Urinary bladder (tissue), 4 donors: ENCODE results near the gene NADSYN1. TPM values are rescaled to one million over a fixed set of nuclear protein-coding genes. Genes with fewer than 3 reads are reported as not detected.
"Not testable (repeated sequence)": the region's sequence is repeated elsewhere in the genome, so short reads cannot be mapped to it uniquely, and the experiment has no call there.

Experiments
- DNase-seq: peaks from one replicate; pipeline ENCODE4 v3.0.0-alpha.2; 2015; ENCODE audit errors: extremely low spot score
- H3K27ac ChIP-seq: one replicate; pipeline ENCODE4 v1.5.1; 2013; ENCODE audit warnings: low read depth, mild to moderate bottlenecking, moderate library complexity
- H3K36me3 ChIP-seq: one replicate; pipeline ENCODE4 v1.6.1; 2013; ENCODE audit warnings: mild to moderate bottlenecking, moderate library complexity; ENCODE audit not compliant: insufficient read depth
- H3K4me1 ChIP-seq: one replicate; pipeline ENCODE4 v1.6.1; 2013; ENCODE audit warnings: mild to moderate bottlenecking, moderate library complexity; ENCODE audit not compliant: insufficient read depth
- H3K4me3 ChIP-seq: one replicate; pipeline ENCODE4 v1.5.1; 2013; ENCODE audit warnings: low read depth, low read length
- WGBS: extraction: QIAGEN DNeasy Blood & Tissue Kit; methylation state at CpG from one replicate; pipeline ENCODE4 v1.1.7; 2013; 5-methylcytosine and 5-hydroxymethylcytosine counted together
- polyA plus RNA-seq: library from polyadenylated mRNA; stranded (reverse); fragments of 200-250 nt; gene quantifications from one replicate; pipeline ENCODE4 v1.2.3, GENCODE V29; 2013
- total RNA-seq: library from RNA; depleted of rRNA; stranded (reverse); fragments of >200 nt; gene quantifications from one replicate; pipeline ENCODE4 v1.2.3, GENCODE V29; 2014
- donor health status: healthy with polysubstance abuse.
- donor health status: healthy.

Gene NADSYN1
- total and polyA plus RNA-seq, 2 donors, result 47.8 to 59.3 TPM

GRCh38 chr11:71532036-71532610 is 79.1 kb downstream of the NADSYN1 start:
- no peak overlapping the region for H3K4me3 ChIP-seq
- H3K27ac ChIP-seq, result no peak overlapping the region
- H3K36me3 ChIP-seq, result no peaks in the 10 kb centered on the region
- DNase-seq, result no peak
- 79% methylated on average over 10 of the region's 10 CpGs for WGBS
- no peaks in the 10 kb centered on the region for H3K4me1 ChIP-seq

- H3K27ac ChIP-seq, DNase-seq, H3K4me3 ChIP-seq, H3K4me1 ChIP-seq, H3K36me3 ChIP-seq: not testable (repeated sequence)
- WGBS, result 60% methylated on average over 17 of the region's 17 CpGs
These were observed 82.0 kb downstream of the NADSYN1 start for GRCh38 chr11:71534711-71535608.

GRCh38 chr11:71535825-71536224 is 82.8 kb downstream of the NADSYN1 start:
- H3K36me3 ChIP-seq, result no peaks in the 10 kb centered on the region
- H3K27ac ChIP-seq, result no peak overlapping the region
- WGBS, result 97% methylated on average over 9 of the region's 9 CpGs
- no peaks in the 10 kb centered on the region for H3K4me1 ChIP-seq
- DNase-seq, result no peak
- H3K4me3 ChIP-seq, result no peak overlapping the region

- no peak for DNase-seq
- Histone ChIP-seq H3K36me3 (no peaks in the 10 kb centered on the region), H3K27ac (no peak overlapping the region), H3K4me1 (no peaks in the 10 kb centered on the region), H3K4me3 (no peak overlapping the region)
- whole genome bisulfite sequencing, result 85% methylated on average over 9 of the region's 9 CpGs
These were observed 84.5 kb downstream of the NADSYN1 start for GRCh38 chr11:71537537-71537936.

- WGBS, result 61% methylated on average over 4 of the region's 4 CpGs
- H3K4me1 ChIP-seq, result not testable (repeated sequence)
These were observed 85.1 kb downstream of the NADSYN1 start, which contains the start of gene KRTAP5-8 for GRCh38 chr11:71537977-71538665. Gene KRTAP5-8, plus strand, starts transcription at chr11:71538025. Its CDS starts 31 bp downstream, at chr11:71538056.

GRCh38 chr11:71538666-71538990 is 85.6 kb downstream of the NADSYN1 start:
- Histone ChIP-seq H3K4me1 (no peaks in the 10 kb centered on the region), H3K36me3 (no peaks in the 10 kb centered on the region), H3K27ac (no peak overlapping the region), H3K4me3 (no peak overlapping the region)
- DNase-seq, result no peak
- 77% methylated on average over 4 of the region's 4 CpGs for WGBS

More at GRCh38 chr11:71537977-71538665, 85.1 kb downstream of the NADSYN1 start, which contains the start of gene KRTAP5-8:
- H3K36me3 ChIP-seq, H3K4me3 ChIP-seq, DNase-seq, H3K27ac ChIP-seq: not testable (repeated sequence)

GRCh38 chr11:71539017-71539416 is 86.0 kb downstream of the NADSYN1 start:
- DNase-seq, result no peak

GRCh38 chr11:71539971-71540370 is 87.0 kb downstream of the NADSYN1 start:
- DNase-seq, H3K4me3 ChIP-seq, H3K4me1 ChIP-seq, H3K36me3 ChIP-seq, H3K27ac ChIP-seq: not testable (repeated sequence)
- 93% methylated on average over 11 of the region's 11 CpGs for WGBS

More at GRCh38 chr11:71539017-71539416, 86.0 kb downstream of the NADSYN1 start:
- 85% methylated on average over 11 of the region's 11 CpGs for WGBS
- no peaks in the 10 kb centered on the region for H3K4me1 ChIP-seq
- no peak overlapping the region for H3K4me3 ChIP-seq
- no peaks in the 10 kb centered on the region for H3K36me3 ChIP-seq
- no peak overlapping the region for H3K27ac ChIP-seq

- H3K4me3 ChIP-seq, H3K4me1 ChIP-seq, DNase-seq, H3K27ac ChIP-seq, H3K36me3 ChIP-seq: not testable (repeated sequence)
- 86% methylated on average over 9 of the region's 9 CpGs for WGBS
These were observed 87.7 kb downstream of the NADSYN1 start for GRCh38 chr11:71540521-71541304.

- Histone ChIP-seq H3K4me3 (no peak overlapping the region), H3K4me1 (no peaks in the 10 kb centered on the region), H3K36me3 (no peaks in the 10 kb centered on the region), H3K27ac (no peak overlapping the region)
- 90% methylated on average over 7 of the region's 7 CpGs for WGBS
- no peak for DNase-seq
These were observed 89.4 kb downstream of the NADSYN1 start for GRCh38 chr11:71542382-71542781.

- no peaks in the 10 kb centered on the region for H3K36me3 ChIP-seq
- DNase-seq, result no peak
- no peak overlapping the region for H3K27ac ChIP-seq
- H3K4me3 ChIP-seq, result no peak overlapping the region
- H3K4me1 ChIP-seq, result no peaks in the 10 kb centered on the region
- 69% methylated on average over 15 of the region's 15 CpGs for WGBS
These were observed 90.1 kb downstream of the NADSYN1 start for GRCh38 chr11:71542879-71543777.

- 62% methylated on average over 8 of the region's 8 CpGs for WGBS
- DNase-seq, result no peak
- H3K4me1 ChIP-seq, result no peaks in the 10 kb centered on the region
These were observed 90.9 kb downstream of the NADSYN1 start for GRCh38 chr11:71543866-71544265.

More at GRCh38 chr11:71543866-71544265, 90.9 kb downstream of the NADSYN1 start:
- H3K27ac ChIP-seq, result no peak overlapping the region
- no peak overlapping the region for H3K4me3 ChIP-seq
- no peaks in the 10 kb centered on the region for H3K36me3 ChIP-seq
